ENCODE results near the gene GNB1. TPM values are rescaled to one million over a fixed set of nuclear protein-coding genes. Genes with fewer than 3 reads are reported as not detected.
"Not testable (repeated sequence)": the region's sequence is repeated elsewhere in the genome, so short reads cannot be mapped to it uniquely, and the experiment has no call there.

Gene GNB1
- polyA plus RNA-seq, 1 of the 3 experiments (the other 2 are of a cell fraction) = 355 TPM

GRCh38 chr1:1861339-1861730 lies 29.6 kb downstream of the GNB1 start:
- peaks cover 0 to 5% of the 10 kb centered on the region in 2 experiments for H3K36me3 ChIP-seq (replicated peaks in 1 of 2; ENCODE audit: control insufficient read depth in 1 of 2, insufficient read depth in 2 of 2, low read length in 1 of 2)
- H3F3A ChIP-seq (replicated peaks; ENCODE audit: insufficient read depth) = peaks cover 26% of the 10 kb centered on the region
- H3K79me2 ChIP-seq (ENCODE audit: insufficient read depth) = peaks cover 100% of the 10 kb centered on the region
- no peak overlapping the region for H2AFZ ChIP-seq (ENCODE audit: low read depth)
- ChIA-PET CTCF (interaction anchor here (1.3 to 2.3 kb wide), 3 partner anchors 14 to 47 kb away, joined by 3 to 10 read pairs (median 4); no protein-coding TSS in a partner anchor), POLR2A (no interaction called here)
- H3K9me2 ChIP-seq = no peaks in the 10 kb centered on the region
- H3K9ac ChIP-seq = no peak overlapping the region
- H3K27ac ChIP-seq (ENCODE audit: low read depth in 2 of 2, low read length in 1 of 2) = peak overlapping the region in 1 of 2 experiments; percentile 67; a peak in 2 of 4 replicates
- TF ChIP-seq RCOR1 (IDR thresholded peaks at IDR 0.05; ENCODE audit: low read length) (no peak), PBX3 (IDR thresholded peaks at IDR 0.05) (no peak), GATA2 (CRISPR knock-in tag; IDR thresholded peaks at IDR 0.05) (no peak), NFIC (IDR thresholded peaks at IDR 0.05; ENCODE audit: borderline replicate concordance) (no peak), SIN3A (IDR thresholded peaks at IDR 0.05; ENCODE audit: borderline replicate concordance, low read depth, low read length) (no peak), NRF1 (IDR thresholded peaks at IDR 0.05; ENCODE audit: low read depth, low read length) (no peak), USF1 (IDR thresholded peaks at IDR 0.05; ENCODE audit: borderline replicate concordance, low read depth) (no peak), EP300 (IDR thresholded peaks at IDR 0.05; ENCODE audit: borderline replicate concordance in 1 of 2, low read depth in 1 of 2, low read length in 1 of 2) (no peak), GABPA (IDR thresholded peaks at IDR 0.05; ENCODE audit: low read depth) (no peak), MEF2A (IDR thresholded peaks at IDR 0.05; ENCODE audit: borderline replicate concordance, low read depth) (no peak)
- TF ChIP-seq, protein P1, sequence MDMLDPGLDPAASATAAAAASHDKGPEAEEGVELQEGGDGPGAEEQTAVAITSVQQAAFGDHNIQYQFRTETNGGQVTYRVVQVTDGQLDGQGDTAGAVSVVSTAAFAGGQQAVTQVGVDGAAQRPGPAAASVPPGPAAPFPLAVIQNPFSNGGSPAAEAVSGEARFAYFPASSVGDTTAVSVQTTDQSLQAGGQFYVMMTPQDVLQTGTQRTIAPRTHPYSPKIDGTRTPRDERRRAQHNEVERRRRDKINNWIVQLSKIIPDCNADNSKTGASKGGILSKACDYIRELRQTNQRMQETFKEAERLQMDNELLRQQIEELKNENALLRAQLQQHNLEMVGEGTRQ (IDR thresholded peaks at IDR 0.05; ENCODE audit: borderline replicate concordance, low read depth, low read length) = no peak
- no peak for DNase-seq
- WGBS (ENCODE audit: low lambda C conversion rate) = 100% methylated on average over 1 of the region's 1 CpG
- peaks cover 100% of the 10 kb centered on the region for H4K20me1 ChIP-seq (ENCODE audit: insufficient read depth)
- peaks cover 9 to 50% of the 10 kb centered on the region in 2 experiments; a peak in 3 of 4 replicates for H3K4me1 ChIP-seq (ENCODE audit: control insufficient read depth in 1 of 2, insufficient read depth in 2 of 2, low read depth in 1 of 2, low read length in 1 of 2)
- H3K4me2 ChIP-seq = no peak overlapping the region
- no peaks in the 10 kb centered on the region for H3K27me3 ChIP-seq (ENCODE audit: insufficient read depth)
- no peaks in the 10 kb centered on the region for H3K9me3 ChIP-seq
- no peak overlapping the region for H3K4me3 ChIP-seq (ENCODE audit: low read depth in 2 of 2, low read length in 1 of 2)

DNA sequence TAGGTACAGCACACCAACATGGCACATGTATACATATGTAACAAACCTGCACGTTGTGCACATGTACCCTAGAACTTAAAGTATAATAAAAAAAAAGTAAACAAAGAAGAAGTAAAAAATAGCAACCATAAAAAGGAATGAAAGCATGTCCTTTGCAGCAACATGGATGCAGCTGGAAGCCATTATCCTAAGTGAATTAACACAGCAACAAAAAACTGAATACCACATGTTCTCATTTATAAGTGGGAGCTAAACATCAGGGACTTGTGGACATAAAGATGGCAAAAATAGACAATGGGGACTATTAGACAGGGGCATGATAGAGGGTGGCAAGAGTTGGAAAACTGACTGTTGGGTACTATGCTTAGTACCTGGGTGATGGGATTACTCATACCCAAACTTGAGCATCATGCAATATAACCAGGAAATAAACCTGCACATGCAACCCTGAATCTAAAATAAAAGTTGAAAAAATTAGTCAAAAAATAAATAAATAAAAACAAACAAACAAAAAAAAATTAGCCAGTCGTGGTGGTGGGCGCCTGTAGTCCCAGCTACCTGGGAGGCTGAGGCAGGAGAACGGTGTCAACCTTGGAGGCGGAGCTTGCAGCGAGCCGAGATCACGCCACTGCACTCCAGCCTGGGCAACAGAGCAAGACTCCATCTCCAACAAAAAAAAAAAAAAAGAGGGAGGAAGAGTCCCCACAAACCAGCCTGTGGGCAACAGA lies 30.8 kb downstream of the GNB1 start:
- not testable (repeated sequence) for DNase-seq; H2AFZ ChIP-seq (ENCODE audit: low read depth); H3K36me3 ChIP-seq (replicated peaks in 1 of 2; ENCODE audit: control insufficient read depth in 1 of 2, insufficient read depth in 2 of 2, low read length in 1 of 2); H3K9me3 ChIP-seq; H3K27me3 ChIP-seq (ENCODE audit: insufficient read depth); H3K9me2 ChIP-seq
- Histone ChIP-seq H3F3A (replicated peaks; ENCODE audit: insufficient read depth) (peaks cover 19% of the 10 kb centered on the region), H3K9ac (peak overlapping the region; percentile 40; the same call in 1 of the 2 replicates), H3K4me3 (ENCODE audit: low read depth in 2 of 2, low read length in 1 of 2) (peak overlapping the region in 1 of 2 experiments; percentile 39; a peak in 1 of 4 replicates), H3K79me2 (ENCODE audit: insufficient read depth) (peaks cover 100% of the 10 kb centered on the region), H4K20me1 (ENCODE audit: insufficient read depth) (peaks cover 100% of the 10 kb centered on the region), H3K27ac (ENCODE audit: low read depth in 2 of 2, low read length in 1 of 2) (peak overlapping the region; percentile 86 to 89), H3K4me2 (peak overlapping the region; percentile 79; the same call in 1 of the 2 replicates), H3K4me1 (ENCODE audit: control insufficient read depth in 1 of 2, insufficient read depth in 2 of 2, low read depth in 1 of 2, low read length in 1 of 2) (peaks cover 9 to 50% of the 10 kb centered on the region in 2 experiments; a peak in 3 of 4 replicates)
- WGBS (ENCODE audit: low lambda C conversion rate) = 76% methylated on average over 8 of the region's 8 CpGs
- CTCF ChIA-PET = interaction anchor here (1.3 kb wide), 1 partner anchor 49 kb away, joined by 4 read pairs; no protein-coding TSS in a partner anchor
- peak; percentile 79 for TF ChIP-seq MXI1 (IDR thresholded peaks at IDR 0.05; ENCODE audit: low read depth, low read length)
- TF ChIP-seq CHD2 (IDR thresholded peaks at IDR 0.05; ENCODE audit: low read length, partially characterized antibody) = peak; percentile 46
- peak; percentile 49; the same call in 1 of the 2 replicates for TF ChIP-seq GATA2 (CRISPR knock-in tag; IDR thresholded peaks at IDR 0.05)
- peak; percentile 68; the same call in 1 of the 2 replicates for TF ChIP-seq RCOR1 (IDR thresholded peaks at IDR 0.05; ENCODE audit: low read length)
- TF ChIP-seq, protein P2, sequence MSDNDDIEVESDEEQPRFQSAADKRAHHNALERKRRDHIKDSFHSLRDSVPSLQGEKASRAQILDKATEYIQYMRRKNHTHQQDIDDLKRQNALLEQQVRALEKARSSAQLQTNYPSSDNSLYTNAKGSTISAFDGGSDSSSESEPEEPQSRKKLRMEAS (IDR thresholded peaks at IDR 0.05; ENCODE audit: low read depth) = 0 out of 2 replicates have a peak, but pooled peaks have one; percentile 9
- TF ChIP-seq TCF12 (IDR thresholded peaks at IDR 0.05) = peak; percentile 42; the same call in 1 of the 2 replicates
- peak in 1 of 2 experiments; percentile 71; a peak in 1 of 4 replicates for TF ChIP-seq EP300 (IDR thresholded peaks at IDR 0.05; ENCODE audit: borderline replicate concordance in 1 of 2, low read depth in 1 of 2, low read length in 1 of 2)
- peak; percentile 52; the same call in 1 of the 2 replicates for TF ChIP-seq FOXJ3 (CRISPR knock-in tag; IDR thresholded peaks at IDR 0.05)
- 0 out of 2 replicates have a peak, but pooled peaks have one; percentile 6 for TF ChIP-seq RAD21 (IDR thresholded peaks at IDR 0.05; ENCODE audit: low read length)
- POLR2A ChIA-PET = interaction anchor here (0.7 kb wide), 1 partner anchor 27 kb away, joined by 3 read pairs; no protein-coding TSS in a partner anchor
